HG03378 (cell line): ENCODE results near the gene PPP3R1.

ENCODE experiments used
- ATAC-seq: cut with Tn5 transposase; IDR thresholded peaks from one replicate; pipeline ENCODE4 v1.9.1; 2021; ENCODE audit warnings: mild to moderate bottlenecking, moderate library complexity; ENCODE audit not compliant: unreplicated experiment

PPP3R1 gene

GRCh38 chr2:68263632-68264031 is 11.3 kb upstream of the PPP3R1 start:
- ATAC-seq, result no peak

GRCh38 chr2:68258851-68259250 is 6.5 kb upstream of the PPP3R1 start:
- no peak for ATAC-seq

- no peak for ATAC-seq
Observed at GRCh38 chr2:68256093-68256450, 3.7 kb upstream of the PPP3R1 start.

- no peak for ATAC-seq
Observed at GRCh38 chr2:68253219-68254068, 1.1 kb upstream of the PPP3R1 start.

- ATAC-seq, result no peak
Observed at GRCh38 chr2:68251855-68252399, 405 bp downstream of the PPP3R1 start.

GRCh38 chr2:68251187-68251854 is 1.0 kb downstream of the PPP3R1 start:
- ATAC-seq, result peak; percentile 66

- no peak for ATAC-seq
Observed at GRCh38 chr2:68250652-68251186, 1.6 kb downstream of the PPP3R1 start.

- no peak for ATAC-seq
Observed at GRCh38 chr2:68250196-68250595, 2.1 kb downstream of the PPP3R1 start.

GRCh38 chr2:68248806-68249205 is 3.5 kb downstream of the PPP3R1 start:
- ATAC-seq, result no peak

GRCh38 chr2:68248361-68248760 is 4.0 kb downstream of the PPP3R1 start:
- ATAC-seq, result no peak

- ATAC-seq, result no peak
Observed at GRCh38 chr2:68246396-68246795, 5.9 kb downstream of the PPP3R1 start.

- no peak for ATAC-seq
Observed at GRCh38 chr2:68245672-68246071, 6.7 kb downstream of the PPP3R1 start.

GRCh38 chr2:68245066-68245465 is 7.3 kb downstream of the PPP3R1 start:
- ATAC-seq, result no peak

GRCh38 chr2:68244456-68244855 is 7.9 kb downstream of the PPP3R1 start:
- no peak for ATAC-seq

- no peak for ATAC-seq
Observed at GRCh38 chr2:68241732-68242131, 10.6 kb downstream of the PPP3R1 start.

- no peak for ATAC-seq
Observed at GRCh38 chr2:68240446-68240845, 11.9 kb downstream of the PPP3R1 start.

GRCh38 chr2:68238955-68239822 is 13.1 kb downstream of the PPP3R1 start:
- ATAC-seq, result no peak

- ATAC-seq, result no peak
Observed at GRCh38 chr2:68237976-68238580, 14.3 kb downstream of the PPP3R1 start.

- no peak for ATAC-seq
Observed at GRCh38 chr2:68237404-68237803, 14.9 kb downstream of the PPP3R1 start.

- no peak for ATAC-seq
Observed at GRCh38 chr2:68236876-68237275, 15.5 kb downstream of the PPP3R1 start.
